T-helper 2 cell treated with Interferon-gamma antibody and Interleukin-4, amounts not matched to agents 100 ng/mL and 5 ng/mL, for 36 hours (primary cell): Measurements from ENCODE around the gene MAEA. TPM values are rescaled to one million over a fixed set of nuclear protein-coding genes. Genes with fewer than 3 reads are reported as not detected.

Experiments used
- intact Hi-C: fragments of 100-400 bp; cut with micrococcal nuclease; formaldehyde crosslinking; loops from one replicate; pipeline ENCODE4 v1.15.1; 2023
- total RNA-seq: library from RNA; stranded (reverse); gene quantifications from 2 replicates; pipeline ENCODE4 v1.2.3, GENCODE V29; 2022

The MAEA gene
- total RNA-seq, 1 donor from 2014 or later: 62.9 TPM

DNA sequence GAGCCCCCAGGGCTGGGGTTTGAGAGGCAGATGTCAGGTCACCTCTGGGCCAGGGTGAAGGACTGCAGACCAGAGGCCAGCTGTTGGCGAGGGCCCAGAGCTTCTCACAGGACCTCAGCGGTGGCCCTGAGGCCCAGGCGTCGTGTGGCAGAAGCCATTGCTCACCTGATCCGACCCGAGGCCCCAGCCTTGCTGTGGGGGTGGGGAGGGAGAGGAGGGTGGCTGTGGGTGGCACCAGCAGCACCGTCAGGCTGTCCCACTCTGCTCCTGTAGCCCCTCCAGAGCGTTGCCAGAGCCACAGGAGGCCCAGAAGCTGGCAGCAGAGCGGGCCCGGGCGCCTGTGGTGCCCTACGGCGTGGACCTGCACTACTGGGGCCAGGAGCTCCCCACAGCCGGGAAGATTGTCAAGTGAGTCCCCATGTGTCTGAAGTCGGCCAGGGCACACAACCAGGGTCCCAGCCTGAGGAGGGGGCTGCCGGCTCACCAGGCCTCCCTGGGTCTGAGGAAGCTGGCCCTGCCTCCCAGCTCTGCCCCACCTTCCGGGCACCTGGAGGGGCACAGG is 86.2 kb downstream of the MAEA start:
- intact Hi-C loops: no loop called here

DNA sequence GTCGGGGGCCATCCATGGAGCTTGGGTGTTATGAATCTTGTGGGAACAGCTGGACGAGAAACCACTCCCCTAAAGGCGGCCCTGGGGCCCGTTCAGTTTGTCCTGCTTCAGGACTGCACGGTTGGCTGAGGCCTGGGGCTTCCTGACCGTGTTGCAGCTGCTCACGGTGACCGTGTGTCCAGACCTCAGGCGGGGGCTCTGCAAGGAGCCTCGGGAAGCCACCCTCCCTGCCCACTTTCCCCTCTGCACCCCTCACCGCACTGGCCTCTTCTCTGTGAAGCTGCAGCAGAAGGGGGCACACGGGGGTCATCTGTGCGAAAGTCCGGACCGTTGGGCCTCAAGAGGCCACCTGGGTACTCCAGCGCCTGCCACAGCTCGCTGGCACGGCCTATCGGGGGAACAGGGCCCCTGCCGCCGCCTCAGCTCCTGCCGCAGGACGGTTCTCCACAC is 86.7 kb downstream of the MAEA start:
- intact Hi-C loops: no loop called here

DNA sequence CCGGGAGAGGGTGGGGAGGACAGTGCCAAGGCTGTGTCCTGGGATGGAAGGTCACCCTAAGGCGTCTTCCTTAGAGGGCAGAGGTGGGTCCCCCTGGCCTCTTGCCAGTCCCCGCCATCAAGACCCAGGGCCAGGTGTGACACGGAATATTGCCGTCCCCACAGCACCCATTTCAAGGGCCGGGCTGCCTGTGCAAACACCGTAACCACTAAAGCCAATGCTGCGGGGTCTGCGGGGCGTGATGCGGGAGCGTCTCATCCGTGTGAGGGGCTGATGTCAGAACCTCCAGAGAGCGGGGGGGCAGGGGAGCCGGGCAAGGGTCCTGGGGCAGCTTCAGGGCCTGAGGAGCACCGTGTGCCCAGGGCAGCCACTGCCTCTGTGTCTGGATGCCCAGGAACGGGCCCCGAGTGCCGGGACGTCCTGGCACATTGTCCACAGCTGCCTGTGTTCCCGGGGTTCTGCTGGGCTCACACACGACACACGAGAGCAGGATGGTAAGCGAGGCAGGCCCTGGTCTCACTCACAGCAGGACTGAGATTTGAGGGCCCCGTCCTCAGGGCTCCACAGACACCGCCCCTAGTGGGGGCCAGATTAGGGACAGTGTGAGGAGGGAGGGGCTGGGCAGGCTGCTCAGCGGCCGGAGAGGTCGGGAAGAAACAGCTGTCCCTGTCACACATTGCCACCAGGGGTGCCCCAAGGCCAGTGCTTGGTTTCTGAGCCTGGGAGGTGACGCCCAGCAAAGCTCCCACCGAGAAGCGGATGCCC is 87.3 kb downstream of the MAEA start:
- intact Hi-C loops: no loop called here

DNA sequence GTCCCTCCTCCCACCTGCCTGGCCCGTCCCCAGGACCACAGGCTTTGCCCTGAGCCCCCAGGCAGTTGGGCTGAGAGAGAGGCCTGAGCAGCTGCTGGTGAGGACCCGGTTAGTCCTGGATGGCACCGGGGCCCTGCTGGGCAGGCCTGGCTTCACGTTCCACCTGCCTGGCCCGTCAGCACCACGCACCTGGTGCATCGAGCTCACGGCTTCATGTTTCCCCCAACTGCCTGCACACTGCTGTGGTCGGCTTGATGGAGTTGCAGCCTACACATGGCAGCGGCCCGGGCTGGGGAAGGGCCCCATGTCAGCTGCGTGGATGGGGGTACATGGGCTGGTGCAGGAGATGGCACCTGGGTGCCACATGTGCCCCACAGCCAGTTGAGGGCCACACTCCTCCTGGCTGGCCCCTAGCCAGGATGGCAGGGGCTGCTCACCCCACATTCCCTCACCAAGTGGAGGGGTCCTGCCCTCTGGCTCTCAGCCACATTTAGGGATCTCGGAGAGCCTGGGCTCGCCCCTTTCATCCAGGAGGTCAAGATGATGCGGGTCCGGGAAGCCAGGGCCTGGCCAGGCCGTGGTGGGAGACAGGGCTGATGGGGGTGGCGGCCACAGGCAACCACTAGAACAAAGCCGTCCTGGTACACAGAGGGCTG is 88.0 kb downstream of the MAEA start:
- intact Hi-C loops: no loop called here

DNA sequence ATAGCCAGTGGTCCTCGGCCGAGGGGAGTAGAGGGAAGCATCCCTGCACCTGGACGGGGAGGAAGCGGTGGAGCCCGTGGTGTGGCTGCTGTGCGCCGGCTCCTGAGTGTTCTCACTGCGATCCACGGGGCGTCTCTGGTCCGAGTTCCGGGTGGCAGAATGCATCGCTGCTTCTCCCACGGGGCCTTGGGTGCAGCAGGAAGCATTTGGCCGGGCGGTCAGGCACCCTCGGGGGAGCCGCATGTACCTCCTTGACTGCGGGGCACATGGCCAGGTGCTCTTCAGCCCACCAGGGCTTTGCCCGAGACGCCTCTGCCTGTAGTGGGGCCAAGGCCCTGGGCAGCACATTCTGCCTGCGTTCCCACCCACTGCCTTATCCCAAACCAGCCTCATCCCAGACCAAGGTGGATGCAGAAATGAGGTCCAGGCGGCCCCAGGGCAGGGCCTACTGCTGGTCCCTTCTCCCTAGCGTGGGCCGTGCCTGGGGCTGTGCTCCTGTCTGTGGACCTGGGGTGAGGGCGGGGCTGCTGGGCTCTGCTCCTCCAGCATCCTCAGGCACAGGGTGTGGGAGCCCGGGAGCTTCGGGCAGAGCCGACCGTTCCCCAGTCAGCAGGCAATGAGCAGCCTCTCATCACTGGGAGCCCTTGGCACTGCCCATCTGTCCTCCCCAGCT is 89.0 kb downstream of the MAEA start:
- intact Hi-C loops: no loop called here

DNA sequence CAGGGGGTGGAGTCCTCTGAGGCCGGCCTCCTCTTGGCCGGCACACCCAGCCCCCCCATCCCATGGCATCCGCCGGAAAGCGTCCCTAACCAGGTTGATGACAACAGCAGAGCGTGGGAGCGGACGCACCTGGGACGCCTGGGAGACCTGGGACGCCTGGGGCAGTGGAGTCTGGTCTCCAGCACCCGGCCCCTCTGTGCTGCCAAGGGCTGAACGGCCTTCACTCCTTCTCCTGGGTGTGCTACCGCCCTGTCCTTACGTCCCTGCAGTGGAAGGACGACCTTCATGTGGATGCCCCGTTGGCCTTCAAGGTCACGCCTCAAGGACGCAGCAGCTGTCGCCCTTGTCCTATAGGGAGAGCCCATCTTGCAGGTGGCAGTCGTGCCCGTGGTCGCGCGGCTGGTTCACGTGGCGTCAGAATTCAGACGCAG is 89.7 kb downstream of the MAEA start:
- intact Hi-C loops: no loop called here

DNA sequence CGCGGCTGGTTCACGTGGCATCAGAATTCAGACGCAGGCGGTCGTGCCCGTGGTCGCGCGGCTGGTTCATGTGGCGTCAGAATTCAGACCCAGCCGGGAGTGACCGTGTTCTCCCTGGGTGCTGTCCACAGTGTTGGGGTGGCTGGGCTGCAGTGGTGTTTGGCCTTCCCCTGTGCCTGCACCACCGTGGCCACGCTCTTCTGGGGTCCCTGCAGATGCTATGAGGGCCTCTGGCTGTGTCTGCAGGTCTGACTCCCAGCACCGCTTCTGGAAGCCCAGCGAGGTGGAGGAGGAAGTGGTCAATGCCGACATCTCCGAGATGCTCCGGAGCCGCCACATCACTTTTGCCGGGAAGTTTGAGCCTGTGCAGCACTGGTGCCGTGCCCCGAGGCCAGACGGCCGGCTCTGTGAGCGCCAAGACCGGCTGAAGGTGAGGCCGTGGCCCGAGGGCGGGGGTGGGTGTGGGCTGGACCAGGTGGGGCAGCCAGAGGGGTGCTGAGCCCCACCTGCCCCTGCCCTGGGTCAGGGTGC is 90.2 kb downstream of the MAEA start:
- intact Hi-C loops: no loop called here

DNA sequence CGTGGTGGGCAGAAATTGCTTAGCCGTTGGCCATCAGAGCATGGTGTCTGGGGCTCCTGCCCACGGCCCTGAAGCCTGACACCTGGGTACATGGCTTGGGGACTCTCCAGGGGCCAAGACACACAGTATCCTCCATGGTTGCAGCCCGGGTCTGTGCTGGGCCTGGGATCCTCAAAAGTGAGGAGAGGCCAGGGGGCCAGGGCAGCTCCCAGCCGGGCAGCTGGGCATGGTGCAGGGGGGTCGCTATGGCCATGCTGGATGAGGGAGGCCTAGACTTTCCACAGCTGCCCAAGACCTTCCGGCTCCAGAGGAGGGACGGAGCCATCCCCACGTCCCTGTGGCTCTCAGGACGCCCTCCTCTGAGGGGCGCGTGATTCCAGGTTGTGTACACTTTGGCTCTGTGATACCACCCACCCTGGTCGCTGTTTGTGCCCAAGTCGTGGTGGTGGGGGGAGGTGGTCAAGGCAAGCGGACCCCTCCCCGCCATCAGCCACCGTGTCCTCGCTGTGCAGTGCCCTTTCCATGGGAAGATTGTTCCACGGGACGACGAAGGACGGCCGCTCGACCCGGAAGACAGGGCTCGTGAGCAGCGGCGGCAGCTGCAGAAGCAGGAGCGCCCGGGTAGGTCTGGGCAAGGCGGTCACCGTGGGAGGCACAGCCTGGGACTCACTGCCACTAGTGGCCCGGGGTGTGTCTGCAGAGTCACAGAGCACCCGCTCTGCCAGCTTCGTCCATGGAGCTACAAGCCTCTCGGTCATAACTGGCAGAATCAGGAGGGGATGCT is 90.9 kb downstream of the MAEA start:
- intact Hi-C loops: no loop called here

DNA sequence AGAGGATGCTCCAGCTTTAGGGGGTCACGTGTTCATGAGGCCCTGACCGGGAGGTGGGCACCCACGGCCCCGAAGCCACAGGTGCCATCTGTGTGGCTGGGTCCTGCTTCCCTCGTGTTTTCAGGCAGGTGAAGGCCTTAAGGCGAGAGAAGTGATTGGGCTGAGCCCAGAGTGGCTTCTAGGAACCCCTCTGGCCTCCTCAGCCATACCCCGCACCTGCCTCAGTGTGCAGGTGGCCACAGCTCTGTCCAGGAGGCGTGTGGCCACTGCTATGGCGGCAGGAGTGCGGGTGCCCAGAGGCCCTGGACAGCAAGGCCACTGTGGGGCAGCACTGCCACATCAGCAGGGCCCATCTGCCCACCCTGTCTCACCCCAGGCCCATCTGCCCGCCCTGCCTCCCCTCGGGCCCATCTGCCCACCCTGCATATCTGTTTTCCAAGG is 91.5 kb downstream of the MAEA start:
- intact Hi-C loops: no loop called here

DNA sequence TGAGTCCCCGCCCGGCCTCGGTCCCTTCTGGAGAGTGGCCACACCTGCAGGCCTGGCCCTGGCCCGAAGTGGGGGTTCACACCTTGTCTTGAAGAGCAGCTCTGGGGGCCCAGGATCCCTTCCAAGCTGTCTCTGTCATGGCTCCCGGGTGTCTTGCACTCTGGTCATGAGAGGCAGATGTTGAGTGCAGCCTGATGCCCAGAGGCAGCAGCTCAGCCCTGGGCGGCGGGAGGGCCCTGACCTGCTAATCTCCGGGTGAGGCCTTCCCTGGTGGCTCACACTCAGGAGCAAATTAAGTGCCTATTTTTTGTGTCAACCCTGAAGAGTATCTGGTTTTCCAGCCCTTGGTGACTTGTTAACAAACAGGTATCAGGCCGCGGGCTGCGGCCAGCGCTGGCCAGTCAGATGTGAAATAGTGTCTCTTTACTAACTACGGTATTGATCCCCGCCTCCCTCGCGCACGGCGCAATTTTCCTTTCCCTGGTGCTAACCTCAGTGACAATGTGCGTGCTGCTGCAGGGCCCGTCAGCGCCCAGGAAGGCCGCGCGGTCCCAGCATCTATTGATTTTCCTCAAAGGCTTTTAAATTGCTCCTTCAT is 92.4 kb downstream of the MAEA start:
- intact Hi-C loops: no loop called here

DNA sequence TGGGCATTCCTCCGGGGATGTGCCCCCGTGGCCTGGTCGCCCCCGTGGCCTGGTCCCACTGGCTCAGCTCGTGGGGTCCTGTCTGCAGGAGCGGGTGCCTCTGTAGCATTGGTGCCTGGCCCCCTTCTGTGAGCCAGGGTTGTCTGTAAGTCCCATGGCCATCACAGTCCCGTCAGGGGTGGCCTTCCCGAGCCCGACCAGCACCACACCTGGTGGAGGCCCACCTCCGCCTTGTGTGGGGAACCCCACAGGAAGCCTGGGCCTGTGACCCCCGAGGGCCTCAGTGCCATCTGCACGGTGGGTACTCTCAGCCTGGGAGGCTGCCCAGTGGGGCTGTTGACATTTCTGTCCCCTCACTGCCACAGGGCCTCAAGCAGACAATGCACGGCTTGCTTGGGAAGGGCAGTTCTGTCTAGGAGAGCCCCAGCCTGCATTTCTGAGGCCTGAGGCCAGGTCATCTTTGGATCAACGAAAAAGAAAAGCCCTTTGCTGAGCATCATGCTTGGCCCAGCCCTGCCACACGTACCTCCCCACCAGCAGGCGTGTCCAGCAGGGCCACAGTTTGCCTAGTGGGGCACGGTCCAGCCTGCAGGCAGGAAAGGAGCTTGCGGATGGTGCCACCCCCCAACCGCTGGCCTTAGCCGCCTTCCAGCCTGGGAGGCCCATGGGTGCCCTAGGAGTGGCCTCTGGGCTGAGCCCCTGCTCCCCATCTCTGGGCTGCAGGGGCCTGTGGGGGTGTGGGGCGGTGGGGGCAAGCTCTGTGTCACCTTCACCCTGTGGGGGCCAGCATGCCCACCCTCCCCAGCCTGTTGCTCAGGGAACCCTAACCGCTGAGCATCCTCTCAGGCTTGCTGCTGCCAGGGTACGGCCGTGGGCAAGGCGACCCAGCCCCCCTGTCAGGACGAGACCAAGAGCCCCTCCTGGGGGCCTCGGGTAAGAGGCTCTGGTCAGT is 93.4 kb downstream of the MAEA start:
- intact Hi-C loops: no loop called here

DNA sequence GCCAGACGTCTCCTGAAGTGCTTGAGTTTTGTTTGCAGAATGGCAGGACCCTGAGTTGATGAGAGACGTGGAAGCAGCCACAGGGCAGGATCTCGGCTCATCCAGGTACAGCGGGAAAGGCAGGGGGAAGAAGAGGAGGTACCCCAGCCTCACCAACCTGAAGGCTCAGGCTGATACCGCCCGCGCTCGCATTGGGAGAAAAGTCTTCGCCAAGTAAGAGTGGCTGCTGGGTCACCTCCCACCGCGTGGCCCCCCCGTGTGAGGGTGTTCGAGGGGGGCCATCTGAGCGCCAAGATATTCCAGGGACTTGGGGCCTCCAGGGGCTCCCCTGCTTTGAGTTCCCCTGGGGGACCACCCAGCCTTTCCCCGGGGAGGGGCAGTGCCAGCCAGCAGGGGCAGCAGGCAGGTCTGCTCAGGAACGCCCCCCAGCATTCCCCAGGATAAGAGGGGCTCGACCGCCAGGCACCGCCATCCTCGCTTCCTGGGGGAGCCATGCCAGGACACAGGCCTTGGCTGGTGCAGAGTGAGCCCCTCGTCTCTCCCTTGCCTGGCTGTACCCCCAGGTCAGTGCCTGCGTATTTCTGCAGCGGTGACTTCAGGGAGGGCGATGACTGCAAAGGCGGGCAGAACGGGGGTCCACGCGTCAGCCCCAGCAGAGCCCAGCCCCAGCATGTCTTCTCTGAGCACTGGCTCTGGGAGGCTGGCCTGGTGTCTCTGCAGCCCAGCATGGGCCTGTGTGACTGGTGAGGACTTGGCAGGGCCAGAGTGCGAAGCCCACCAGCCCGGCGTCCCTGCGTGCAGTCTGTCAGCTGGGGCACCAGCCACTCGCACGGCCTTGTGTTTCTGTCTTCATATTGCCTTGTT is 94.3 kb downstream of the MAEA start:
- intact Hi-C loops: no loop called here

DNA sequence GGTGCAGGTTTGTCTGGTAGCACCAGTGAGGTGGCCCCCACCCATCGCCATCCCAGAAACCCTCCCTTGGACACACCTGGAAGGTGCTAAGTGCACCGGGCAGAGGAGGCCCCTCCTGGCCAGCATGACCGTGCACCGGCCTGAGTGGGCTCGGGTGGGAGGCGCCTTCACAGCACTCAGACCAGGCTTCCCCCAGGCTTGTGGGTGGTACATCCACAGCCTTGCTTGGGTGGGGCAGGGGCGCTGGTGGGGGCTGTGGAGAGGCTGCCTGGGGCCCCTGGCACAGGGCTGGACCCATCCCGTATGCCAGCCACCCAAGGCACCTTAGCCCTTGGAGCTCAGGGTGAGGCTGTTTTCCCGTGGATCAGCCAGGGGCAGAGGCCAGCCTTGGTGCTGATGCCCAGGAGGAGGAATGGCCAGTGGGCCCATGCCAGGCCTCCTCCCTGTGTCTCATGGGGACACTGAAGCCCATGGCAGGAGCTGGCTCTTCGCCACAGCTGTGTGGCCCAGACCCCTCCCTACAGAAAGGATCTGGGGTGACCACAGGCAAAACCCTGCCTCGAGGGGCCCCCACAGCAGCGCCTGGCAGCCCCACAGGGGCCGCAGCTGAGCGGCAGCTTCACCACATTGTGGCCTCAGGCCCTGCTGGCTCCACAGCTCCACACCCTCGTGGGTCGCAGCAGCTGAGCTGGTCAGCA is 95.1 kb downstream of the MAEA start:
- intact Hi-C loops: no loop called here

DNA sequence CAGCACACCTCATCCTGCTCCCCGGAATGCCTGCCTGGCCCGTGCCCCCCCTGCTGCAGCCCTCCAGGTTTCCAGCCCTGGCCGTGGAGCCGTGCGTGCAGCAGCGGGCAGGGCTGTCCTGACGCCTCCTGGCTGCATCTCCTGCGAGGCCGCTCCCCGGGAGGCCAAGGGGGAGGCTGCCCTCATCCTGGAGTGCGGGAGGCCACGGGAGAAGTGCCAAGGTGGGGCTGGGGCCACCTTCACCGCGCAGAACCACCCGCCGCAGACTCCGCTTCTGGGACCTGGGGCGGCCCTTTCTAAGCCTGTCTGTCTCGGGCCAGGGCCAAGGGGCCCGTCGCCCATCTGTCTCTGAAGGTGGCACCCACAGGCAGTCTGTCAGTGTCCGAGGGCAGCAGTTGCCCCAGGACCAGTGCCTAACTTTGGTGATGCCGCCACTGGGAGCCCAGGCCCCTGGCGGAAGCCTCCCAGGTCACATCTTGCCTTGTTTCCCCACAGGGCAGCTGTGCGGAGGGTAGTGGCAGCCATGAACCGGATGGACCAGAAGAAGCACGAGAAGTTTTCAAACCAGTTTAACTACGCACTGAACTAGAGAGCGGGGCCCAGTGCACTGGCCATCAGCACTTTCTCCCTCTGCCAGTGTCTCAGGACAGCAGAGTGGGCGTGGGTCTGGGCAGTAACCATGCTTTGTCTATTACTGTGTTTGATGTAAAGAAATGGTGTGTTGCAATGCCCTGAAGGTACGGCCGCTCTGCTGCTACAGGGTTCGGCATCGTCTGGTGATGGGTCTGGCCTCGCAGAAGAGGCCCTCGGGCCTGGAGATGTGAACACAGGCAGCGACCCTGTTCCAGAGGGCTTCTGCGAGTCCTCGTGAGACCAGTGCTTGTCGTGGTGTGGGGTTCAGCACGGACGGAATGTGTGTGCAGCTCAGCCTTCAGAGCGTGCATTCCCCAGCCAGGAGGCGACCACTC is 96.0 kb downstream of the MAEA start:
- intact Hi-C loops: no loop called here
